ENCODE results near the gene SNX17.

GRCh38 chr2:27416151-27416550, 45.7 kb downstream of the SNX17 start:
- no peak for TF ChIP-seq CTCF (IDR thresholded peaks at IDR 0.05 in 2 of 3, conservative IDR thresholded peaks at IDR 0.05 in 1 of 3; ENCODE audit: borderline replicate concordance in 1 of 3, insufficient read depth in 1 of 3, low read depth in 2 of 3, low read length in 2 of 3)
- no peak for TF ChIP-seq TCF7L2 (IDR thresholded peaks at IDR 0.05; ENCODE audit: borderline replicate concordance, extremely low read depth, insufficient read depth, insufficient read length)
- TF ChIP-seq ZFX (IDR thresholded peaks at IDR 0.05), result no peak
- no peak for TF ChIP-seq ZNF274 (IDR thresholded peaks at IDR 0.05; ENCODE audit: low read depth, low read length)
- TF ChIP-seq POLR2AphosphoS5 (IDR thresholded peaks at IDR 0.05; ENCODE audit: low read depth, low read length), result no peak
- TF ChIP-seq ATF3 (IDR thresholded peaks at IDR 0.05), result no peak
- TF ChIP-seq ELF1 (IDR thresholded peaks at IDR 0.05; ENCODE audit: borderline replicate concordance, low read depth), result no peak
- no peak for TF ChIP-seq RAD21 (IDR thresholded peaks at IDR 0.05; ENCODE audit: low read depth)
- TF ChIP-seq ZBTB33 (IDR thresholded peaks at IDR 0.05; ENCODE audit: extremely low read depth, insufficient replicate concordance, low read length), result no peak
